Sciatic nerve (tissue), 2 donors: ENCODE data around the gene CBFA2T3. TPM values are rescaled to one million over a fixed set of nuclear protein-coding genes. Genes with fewer than 3 reads are reported as not detected.
A peak's percentile ranks its signal among the peaks of the same experiment; 100 is the strongest.

Source experiments
- ATAC-seq: fragments of 200-7000 bp; cut with Tn5 transposase; one replicate; pipeline ENCODE4 v1.9.1; 2020; ENCODE audit warnings: mild to moderate bottlenecking, moderate library complexity
- DNase-seq: peaks from one replicate; pipeline ENCODE4 v3.0.0-alpha.2; 2020; ENCODE audit warnings: low spot score
- intact Hi-C: fragments of 100-400 bp; cut with DNase I; formaldehyde crosslinking; loops from one replicate; pipeline ENCODE4 v1.14.2; 2022
- total RNA-seq: library from RNA; stranded (reverse); fragmentation: NEBNext Ultra II Directional; extraction: Animal tissue kit (Norgen Biotek cat#: 25700); gene quantifications from one replicate; pipeline ENCODE4 v1.2.1, GENCODE V29; 2021
- donor health status: DM: no; HTN: no; CAD: no.
- donor health status: DM: no; HTN: no; CAD: no.

CBFA2T3 gene
- total RNA-seq, 1 donor from 2014 or later: 8.2 TPM

GRCh38 chr16:88968589-88969280 lies 8.3 kb downstream of the CBFA2T3 start:
- ATAC-seq: no peak
- intact Hi-C loops: no loop called here
- DNase-seq: no peak

GRCh38 chr16:88967830-88968588 lies 9.0 kb downstream of the CBFA2T3 start:
- ATAC-seq: no peak
- intact Hi-C loops: no loop called here
- no peak for DNase-seq

GRCh38 chr16:88966986-88967829 lies 9.8 kb downstream of the CBFA2T3 start:
- DNase-seq (no peak), ATAC-seq (no peak)
- intact Hi-C loops: no loop called here

- ATAC-seq (no peak), DNase-seq (no peak)
- intact Hi-C loops: no loop called here
Measured at GRCh38 chr16:88965826-88966480, 11.1 kb downstream of the CBFA2T3 start.

GRCh38 chr16:88965411-88965810 lies 11.6 kb downstream of the CBFA2T3 start:
- no peak for DNase-seq
- ATAC-seq: no peak
- intact Hi-C loops: no loop called here

GRCh38 chr16:88964636-88965035 lies 12.4 kb downstream of the CBFA2T3 start:
- ATAC-seq (no peak), DNase-seq (no peak)
- intact Hi-C loops: no loop called here

GRCh38 chr16:88963583-88963982 lies 13.4 kb downstream of the CBFA2T3 start:
- intact Hi-C loops: no loop called here
- ATAC-seq (no peak), DNase-seq (no peak)

- ATAC-seq: no peak
- intact Hi-C loops: no loop called here
- no peak for DNase-seq
Measured at GRCh38 chr16:88962478-88963152, 14.4 kb downstream of the CBFA2T3 start.

- DNase-seq (no peak), ATAC-seq (no peak)
- intact Hi-C loops: no loop called here
Measured at GRCh38 chr16:88961011-88961410, 16.0 kb downstream of the CBFA2T3 start.

GRCh38 chr16:88960516-88960915 lies 16.5 kb downstream of the CBFA2T3 start:
- no peak for ATAC-seq
- no peak for DNase-seq
- intact Hi-C loops: no loop called here

GRCh38 chr16:88959022-88959421 lies 18.0 kb downstream of the CBFA2T3 start:
- ATAC-seq (peak; percentile 13), DNase-seq (no peak)
- intact Hi-C loops: no loop called here

- peak; percentile 67 for ATAC-seq
Measured at GRCh38 chr16:88957887-88958577, 19.0 kb downstream of the CBFA2T3 start.

GRCh38 chr16:88957433-88957767 lies 19.6 kb downstream of the CBFA2T3 start:
- no peak for DNase-seq
- no peak for ATAC-seq
- intact Hi-C loops: no loop called here

More at GRCh38 chr16:88957887-88958577, 19.0 kb downstream of the CBFA2T3 start:
- DNase-seq: no peak
- intact Hi-C loops: no loop called here

GRCh38 chr16:88956546-88957432 lies 20.2 kb downstream of the CBFA2T3 start:
- intact Hi-C loops: no loop called here
- no peak for ATAC-seq
- no peak for DNase-seq

- ATAC-seq (no peak), DNase-seq (no peak)
- intact Hi-C loops: no loop called here
Measured at GRCh38 chr16:88955906-88956305, 21.1 kb downstream of the CBFA2T3 start.

GRCh38 chr16:88953003-88953690 lies 23.9 kb downstream of the CBFA2T3 start:
- DNase-seq: no peak
- ATAC-seq: no peak
- intact Hi-C loops: no loop called here

GRCh38 chr16:88951989-88952388 lies 25.0 kb downstream of the CBFA2T3 start:
- intact Hi-C loops: no loop called here
- DNase-seq: no peak
- no peak for ATAC-seq
